GM18858 (cell line): ENCODE results near the gene BTNL2.

ENCODE experiments used
- ATAC-seq: cut with Tn5 transposase; IDR thresholded peaks from one replicate; pipeline ENCODE4 v1.9.1; 2021; ENCODE audit not compliant: unreplicated experiment

Gene BTNL2

GRCh38 chr6:32416036-32416435 is 9.1 kb upstream of the BTNL2 start:
- no peak for ATAC-seq

DNA sequence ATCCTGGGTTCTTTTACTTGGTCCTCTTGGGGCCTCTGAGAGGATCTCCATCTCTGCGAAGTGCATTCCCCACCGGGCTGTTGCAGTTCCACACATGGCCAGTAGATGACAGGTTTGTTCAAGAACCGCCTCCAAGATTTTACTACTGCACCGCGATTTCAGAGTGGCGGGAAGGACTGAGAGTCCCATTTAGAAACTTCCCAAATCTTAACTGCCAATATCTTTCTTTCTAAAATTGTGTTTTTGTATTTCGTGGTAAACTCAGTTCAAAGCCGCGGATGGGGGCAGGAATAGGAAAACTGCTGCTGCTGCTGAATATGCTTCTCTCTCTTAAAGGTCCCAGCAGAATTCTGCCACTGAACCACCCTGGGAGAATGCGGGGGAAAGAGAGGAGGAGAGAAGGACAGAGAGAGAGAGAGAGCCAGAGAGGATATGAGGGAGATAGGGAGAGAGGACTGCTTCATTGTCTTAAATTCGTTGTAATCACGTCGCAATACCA is 8.6 kb upstream of the BTNL2 start:
- ATAC-seq = no peak

DNA sequence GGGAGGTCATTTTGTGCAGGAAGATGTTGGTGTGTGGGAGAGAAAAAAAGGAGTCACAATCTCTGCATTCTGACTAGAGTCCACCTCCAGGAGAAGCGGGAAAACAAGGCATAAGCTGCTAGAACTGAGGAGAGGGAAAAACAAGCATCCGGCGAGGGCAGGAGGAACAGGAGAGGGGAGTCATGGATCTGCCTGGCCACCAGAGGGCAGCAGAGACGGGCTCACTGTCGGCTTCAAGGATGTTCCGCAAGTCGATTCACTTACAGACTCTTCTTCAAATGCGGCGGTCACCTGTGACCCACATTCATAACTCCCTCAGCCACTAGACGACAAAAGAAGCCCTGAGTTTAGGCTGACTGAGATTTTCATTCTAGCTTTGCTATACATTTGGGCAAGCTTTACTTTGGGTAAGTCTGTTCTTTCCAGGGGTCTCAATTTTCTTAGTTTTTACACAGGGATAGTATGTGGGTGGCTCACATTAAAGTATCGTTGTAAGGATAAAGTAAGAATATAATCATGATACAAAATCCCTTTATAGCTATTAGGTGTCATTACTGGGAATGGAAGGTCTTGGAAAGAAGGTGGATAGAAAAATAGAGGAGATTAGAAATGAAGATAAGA is 6.6 kb upstream of the BTNL2 start:
- no peak for ATAC-seq

DNA sequence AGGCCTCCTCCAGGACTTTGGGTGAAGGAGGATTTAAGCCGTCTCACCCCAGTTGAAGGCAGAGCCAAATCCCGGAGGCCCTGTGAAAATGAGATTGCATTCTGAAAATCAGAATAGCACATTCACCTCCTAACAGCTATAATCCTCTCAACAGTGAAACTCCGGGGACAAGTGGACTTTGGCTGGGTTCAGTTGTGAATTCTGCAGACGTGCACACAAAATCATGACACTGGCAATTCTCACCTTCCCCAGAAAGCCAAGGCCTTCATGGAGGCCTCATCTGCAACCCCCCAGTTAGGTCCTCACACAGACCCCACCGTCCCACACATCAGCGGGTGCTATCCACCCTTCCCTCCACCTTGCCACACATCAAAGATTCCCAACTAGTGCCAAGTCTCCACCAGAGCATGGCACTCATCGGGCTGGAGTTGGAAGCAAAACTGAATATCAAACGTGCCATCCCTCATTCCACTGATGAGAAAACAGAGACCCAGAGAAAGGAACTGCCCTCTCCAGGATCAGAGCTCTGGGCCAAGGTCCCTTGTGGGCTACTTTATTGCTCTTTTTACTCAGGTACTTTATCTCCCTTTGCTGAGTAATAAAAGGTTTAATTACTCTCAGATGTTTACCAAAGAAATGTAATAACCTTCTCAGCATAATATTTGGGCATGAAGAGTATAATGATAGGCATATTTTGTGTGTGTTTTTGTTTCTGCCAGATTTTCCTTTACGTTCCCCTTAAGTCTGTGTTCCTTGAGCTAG is 4.8 kb upstream of the BTNL2 start:
- no peak for ATAC-seq

DNA sequence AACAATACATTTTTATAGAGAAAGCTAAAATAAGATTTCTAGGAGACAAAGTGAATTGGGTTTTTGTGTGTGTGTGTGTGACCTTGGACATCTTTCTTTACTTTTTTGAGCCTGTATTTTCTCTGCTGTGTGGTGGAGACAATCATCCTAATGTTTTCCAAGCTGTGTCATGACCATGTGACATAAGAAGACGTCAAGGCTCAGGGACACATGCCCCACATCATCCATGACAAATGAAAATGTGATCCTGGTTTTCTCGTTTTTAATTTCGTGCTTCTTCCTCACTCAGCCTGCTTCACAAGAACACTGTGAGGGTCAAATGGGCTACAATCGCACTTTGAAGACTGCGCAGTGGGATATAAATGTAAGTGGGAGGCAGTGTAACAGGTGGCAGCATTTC is 3.9 kb upstream of the BTNL2 start:
- ATAC-seq = no peak

- ATAC-seq = no peak
These were observed 784 bp downstream of the BTNL2 start for GRCh38 chr6:32406197-32406596.

DNA sequence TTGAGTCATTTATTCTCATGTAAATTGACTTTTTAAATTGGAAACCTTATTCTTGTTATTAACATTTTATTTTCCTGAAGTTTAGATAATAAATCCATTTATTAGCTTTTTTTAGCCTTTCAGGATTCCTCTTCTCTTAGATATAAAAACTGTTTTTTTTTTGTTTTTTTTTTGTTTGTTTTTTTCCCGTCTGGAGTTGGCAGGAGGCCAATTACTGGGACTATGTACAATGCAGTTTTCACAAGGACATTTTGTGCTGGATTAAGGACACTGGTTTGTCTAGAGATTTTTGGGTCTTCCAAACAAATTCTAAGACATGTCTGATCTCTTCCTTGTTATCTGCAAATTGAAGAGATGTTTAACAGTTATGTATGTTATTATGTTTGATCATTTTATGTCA is 1.3 kb downstream of the BTNL2 start:
- ATAC-seq = no peak

GRCh38 chr6:32402812-32403211 is 4.2 kb downstream of the BTNL2 start:
- ATAC-seq = no peak

- no peak for ATAC-seq
These were observed 5.6 kb downstream of the BTNL2 start for GRCh38 chr6:32401284-32401963.

DNA sequence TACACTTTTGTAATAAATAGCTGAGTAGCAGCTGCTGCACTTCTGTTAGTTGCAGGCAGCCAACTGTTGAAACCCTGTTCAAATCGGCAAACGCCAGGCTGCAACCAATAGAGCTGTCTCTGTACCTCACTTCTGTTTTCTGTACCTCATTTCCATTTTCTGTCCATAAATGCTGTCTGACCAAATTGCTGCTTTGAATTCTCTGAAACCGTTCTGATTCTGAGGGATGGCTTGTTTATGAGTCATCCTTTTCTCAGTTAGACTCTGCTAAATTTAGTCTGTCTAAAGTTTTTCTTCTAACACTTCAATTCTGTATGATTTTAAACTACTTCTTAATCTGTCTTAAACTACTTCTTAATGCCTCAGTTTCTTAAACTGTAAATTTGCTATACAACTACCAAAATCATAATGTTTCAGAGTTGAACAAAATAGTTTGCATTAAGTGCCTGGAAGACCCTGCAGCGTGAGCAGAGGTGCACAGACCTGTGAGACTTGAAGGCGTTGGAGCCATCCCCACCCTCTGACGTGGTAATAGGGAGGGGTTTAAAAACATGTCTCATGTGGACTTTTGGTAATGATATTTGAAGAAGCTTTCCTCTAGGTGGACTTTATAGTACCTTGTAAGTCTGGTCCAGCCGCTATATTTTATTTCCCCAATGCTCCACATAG is 9.6 kb downstream of the BTNL2 start:
- ATAC-seq = peak; percentile 76

- ATAC-seq = no peak
These were observed 11.0 kb downstream of the BTNL2 start for GRCh38 chr6:32396028-32396427.

- ATAC-seq = no peak
These were observed 13.1 kb downstream of the BTNL2 start for GRCh38 chr6:32393665-32394420.

GRCh38 chr6:32391505-32391904 is 15.5 kb downstream of the BTNL2 start:
- no peak for ATAC-seq

- no peak for ATAC-seq
These were observed 19.2 kb downstream of the BTNL2 start for GRCh38 chr6:32387589-32388340.

DNA sequence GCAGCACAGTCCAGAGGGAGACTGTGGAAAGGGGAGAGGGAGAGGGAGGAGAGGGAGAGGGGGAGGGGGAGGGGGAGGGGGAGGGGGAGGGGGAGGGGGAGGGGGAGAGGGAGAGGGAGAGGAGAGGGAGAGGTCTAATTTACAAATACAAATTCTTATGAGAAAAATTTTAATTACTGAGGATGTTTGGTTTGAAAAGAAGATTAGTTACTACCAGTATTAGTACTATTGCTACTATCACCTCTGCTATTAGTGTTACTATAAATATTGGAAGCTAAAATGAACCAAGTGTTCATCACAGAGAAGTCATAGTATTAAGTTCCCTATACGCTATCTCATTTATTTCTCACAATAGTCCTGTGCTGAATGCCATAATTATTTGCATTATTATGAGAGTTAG is 20.9 kb downstream of the BTNL2 start:
- ATAC-seq = no peak

DNA sequence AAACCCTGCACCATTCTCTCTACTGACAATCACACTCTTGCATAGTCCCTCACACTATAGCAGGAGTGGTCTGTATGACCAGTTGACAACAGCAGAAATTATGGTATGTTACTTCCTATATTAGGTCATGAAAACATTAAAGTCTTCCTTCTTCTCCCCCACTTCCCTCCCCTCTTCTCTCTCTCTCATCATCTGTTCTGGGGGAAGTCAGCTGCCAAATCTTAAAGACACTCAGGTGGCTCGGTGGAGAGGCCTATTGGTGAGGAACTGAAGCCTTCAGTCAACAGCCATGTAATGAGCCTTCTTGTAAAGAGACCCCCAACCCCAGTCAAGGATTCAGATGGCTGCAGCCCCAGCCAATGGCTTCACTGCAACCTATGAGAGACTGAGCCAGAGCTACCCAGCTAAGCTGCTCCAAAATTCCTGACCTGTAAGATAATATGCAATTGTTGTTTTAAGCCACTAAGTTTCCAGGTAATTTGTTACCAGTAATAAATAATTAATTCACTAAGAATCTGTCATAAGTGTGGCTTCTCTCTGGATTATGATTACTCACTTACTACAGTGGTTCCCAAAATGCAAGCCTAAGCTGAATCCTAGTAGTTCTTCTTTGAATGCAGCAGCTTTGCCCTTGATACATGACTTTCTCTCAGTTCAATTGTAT is 24.1 kb downstream of the BTNL2 start:
- ATAC-seq = no peak

GRCh38 chr6:32379545-32379944 is 27.4 kb downstream of the BTNL2 start:
- ATAC-seq = no peak

DNA sequence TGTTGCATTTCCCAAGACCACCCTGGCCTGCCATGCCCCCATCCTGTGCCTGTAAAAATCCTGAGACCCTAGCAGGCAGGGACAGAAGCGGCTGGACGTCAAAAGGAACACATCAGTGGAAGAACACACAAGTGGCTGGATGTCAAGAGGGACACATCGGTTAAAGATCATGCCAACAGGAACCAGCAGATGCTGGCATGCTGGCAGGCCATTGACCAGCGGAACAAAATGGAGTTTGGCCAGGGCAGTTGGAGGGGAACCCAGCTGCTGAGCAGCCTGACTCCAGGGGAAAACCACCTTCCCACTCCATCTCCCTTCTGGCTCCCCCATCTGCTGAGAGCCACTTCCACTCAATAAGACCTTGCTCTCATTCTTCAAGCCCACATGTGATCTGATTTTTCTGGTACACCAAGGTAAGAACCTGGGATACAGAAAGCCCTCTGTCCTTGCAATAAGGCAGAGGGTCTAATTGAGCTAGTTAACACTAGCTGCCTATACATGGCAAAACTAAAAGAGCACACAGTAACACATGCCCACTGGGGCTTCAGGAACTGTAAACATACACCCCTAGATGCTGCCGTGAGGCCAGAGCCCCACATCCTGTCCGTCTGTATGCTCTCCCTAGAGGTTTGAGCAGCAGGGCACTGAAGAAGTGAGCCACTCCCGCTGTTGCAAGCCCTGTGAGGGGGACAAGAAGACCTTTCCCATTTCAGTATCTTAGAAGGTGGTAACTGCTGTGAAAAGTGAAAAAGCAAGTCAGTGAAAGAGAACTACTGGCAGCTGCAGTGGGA is 31.0 kb downstream of the BTNL2 start:
- no peak for ATAC-seq

- ATAC-seq = no peak
These were observed 35.2 kb downstream of the BTNL2 start, which contains the start of gene TSBP1 for GRCh38 chr6:32371803-32372202. Gene TSBP1 (minus strand): TSS chr6:32371903. CDS start chr6:32371706, 197 bp downstream.
